WERI-Rb-1 (cell line): ENCODE data around the gene EYS.

ENCODE experiments used
- DNase-seq: peaks from one replicate; pipeline ENCODE4 v3.0.0-alpha.2; 2020
- H3K27ac ChIP-seq: fragments of 250-450 bp; sonication (Bioruptor Pico); 2 replicates; pipeline ENCODE4 v1.5.1; 2020; ENCODE audit warnings: mild to moderate bottlenecking, moderate library complexity
- H3K27me3 ChIP-seq: fragments of 250-450 bp; sonication (Bioruptor Pico); 2 replicates; pipeline ENCODE4 v1.5.1; 2021; ENCODE audit warnings: mild to moderate bottlenecking, low read depth, moderate library complexity; ENCODE audit not compliant: insufficient read depth, severe bottlenecking
- H3K36me3 ChIP-seq: fragments of 250-450 bp; sonication (Bioruptor Pico); 2 replicates; pipeline ENCODE4 v1.5.1; 2020; ENCODE audit warnings: mild to moderate bottlenecking, moderate library complexity
- H3K4me3 ChIP-seq: 2 replicates; pipeline ENCODE4 v1.5.1; 2011; ENCODE audit warnings: low read depth, mild to moderate bottlenecking, control low read depth, low read length
- H3K9me3 ChIP-seq: fragments of 250-450 bp; sonication (Bioruptor Pico); 2 replicates; pipeline ENCODE4 v1.5.1; 2021; ENCODE audit warnings: mild to moderate bottlenecking, moderate library complexity; ENCODE audit not compliant: severe bottlenecking
- CTCF ChIP-seq: IDR thresholded peaks from 2 replicates; pipeline ENCODE4 v1.5.1; 2011; ENCODE audit warnings: low read depth, mild to moderate bottlenecking, control low read depth, inconsistent platforms, low read length

The EYS gene

GRCh38 chr6:64050590-64050989 lies 1656.4 kb downstream of the EYS start:
- DNase-seq: no peak
- H3K4me3 ChIP-seq: no peak overlapping the region
- H3K27ac ChIP-seq: no peak overlapping the region
- no peaks in the 10 kb centered on the region for H3K36me3 ChIP-seq
- no peaks in the 10 kb centered on the region for H3K9me3 ChIP-seq
- TF ChIP-seq CTCF: no peak
- H3K27me3 ChIP-seq: no peaks in the 10 kb centered on the region

- H3K9me3 ChIP-seq: no peaks in the 10 kb centered on the region
- TF ChIP-seq CTCF: no peak
- no peak overlapping the region for H3K27ac ChIP-seq
- DNase-seq: no peak
- H3K27me3 ChIP-seq: no peaks in the 10 kb centered on the region
- H3K36me3 ChIP-seq: no peaks in the 10 kb centered on the region
- H3K4me3 ChIP-seq: no peak overlapping the region
Observed at GRCh38 chr6:64049736-64050135, 1657.3 kb downstream of the EYS start.

- H3K27ac ChIP-seq: no peak overlapping the region
- TF ChIP-seq CTCF: no peak
- DNase-seq: no peak
Observed at GRCh38 chr6:64046746-64047208, 1660.2 kb downstream of the EYS start.

DNA sequence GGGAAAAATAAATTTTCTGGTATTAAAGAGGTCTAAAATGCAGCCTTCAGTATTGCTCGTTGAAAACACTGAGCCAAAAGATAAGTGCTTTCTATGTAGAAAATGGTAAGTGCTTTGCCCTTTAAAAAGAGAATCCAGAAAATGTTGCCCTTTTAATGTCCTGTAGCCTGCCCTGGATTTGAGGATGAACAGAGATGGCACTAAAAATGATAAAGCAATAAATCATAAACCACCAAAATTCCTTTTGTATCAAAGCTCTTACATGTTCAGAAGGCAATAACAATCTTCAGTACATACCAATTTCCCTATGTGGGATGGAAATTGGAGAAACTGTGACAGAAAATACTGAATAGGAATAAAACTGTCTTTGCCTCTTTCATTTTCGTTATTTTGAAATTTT lies 1665.7 kb downstream of the EYS start:
- no peak overlapping the region for H3K27ac ChIP-seq
- no peaks in the 10 kb centered on the region for H3K36me3 ChIP-seq
- no peak for TF ChIP-seq CTCF
- H3K4me3 ChIP-seq: no peak overlapping the region
- no peaks in the 10 kb centered on the region for H3K9me3 ChIP-seq
- DNase-seq: no peak
- no peaks in the 10 kb centered on the region for H3K27me3 ChIP-seq

More at GRCh38 chr6:64046746-64047208, 1660.2 kb downstream of the EYS start:
- Histone ChIP-seq H3K27me3 (no peaks in the 10 kb centered on the region), H3K4me3 (no peak overlapping the region), H3K9me3 (no peaks in the 10 kb centered on the region), H3K36me3 (no peaks in the 10 kb centered on the region)

DNA sequence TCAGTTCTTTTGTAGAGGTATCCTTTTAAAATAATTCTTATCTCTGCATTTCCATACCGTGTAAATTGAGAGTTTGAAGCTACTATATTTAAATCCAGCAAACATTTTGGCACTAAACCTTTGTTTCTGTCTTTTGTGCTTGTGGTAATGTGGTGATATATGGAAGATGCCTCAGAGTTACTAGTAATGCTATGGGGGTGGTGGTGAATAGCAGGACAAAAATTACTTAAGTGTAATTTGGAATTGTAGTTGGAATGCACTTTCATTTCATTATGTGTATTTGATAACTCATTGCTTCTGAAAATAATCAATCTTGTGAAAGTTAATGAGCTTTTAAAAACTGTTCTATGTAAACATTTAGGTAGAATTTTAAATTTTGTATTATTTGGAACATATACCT lies 1666.9 kb downstream of the EYS start:
- Histone ChIP-seq H3K36me3 (no peaks in the 10 kb centered on the region), H3K9me3 (no peaks in the 10 kb centered on the region), H3K4me3 (no peak overlapping the region), H3K27me3 (no peaks in the 10 kb centered on the region), H3K27ac (no peak overlapping the region)
- DNase-seq: no peak
- no peak for TF ChIP-seq CTCF

DNA sequence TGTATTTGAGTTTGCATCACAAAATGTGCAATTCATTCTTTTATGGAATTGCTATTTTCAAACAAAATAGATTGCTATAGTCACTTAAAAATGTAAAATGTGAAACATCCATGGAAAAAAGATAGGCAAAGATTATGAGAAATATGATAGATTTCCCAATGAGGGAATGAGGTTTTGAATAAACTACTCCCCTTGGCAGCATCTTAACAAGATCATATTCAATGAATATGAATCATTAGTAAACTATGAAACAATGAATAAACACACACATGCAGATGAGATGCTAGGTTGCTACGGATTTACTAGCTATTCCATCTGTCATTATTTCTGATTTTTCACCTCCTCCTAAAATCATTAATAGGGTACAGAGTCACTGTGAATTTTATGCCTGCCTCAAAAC lies 1669.6 kb downstream of the EYS start:
- no peak for TF ChIP-seq CTCF
- no peak overlapping the region for H3K27ac ChIP-seq
- no peak for DNase-seq
- no peak overlapping the region for H3K4me3 ChIP-seq
- H3K9me3 ChIP-seq: no peaks in the 10 kb centered on the region
- no peaks in the 10 kb centered on the region for H3K36me3 ChIP-seq
- no peaks in the 10 kb centered on the region for H3K27me3 ChIP-seq
